Nephron (organoid): ENCODE measurements around the gene XRCC5.

Source experiments
- H3K27ac Mint-ChIP-seq, 3 experiments: 2 replicates each; pipeline ENCODE4 v1.8.0; 2020; ENCODE audit warnings: mixed read lengths in 3 of 3, mild to moderate bottlenecking in 2 of 3, moderate library complexity in 1 of 3
- H3K27me3 Mint-ChIP-seq: 2 replicates; pipeline ENCODE4 v1.8.0; 2021; ENCODE audit warnings: low read depth, mild to moderate bottlenecking, moderate library complexity, mixed read lengths
- H3K36me3 Mint-ChIP-seq: 2 replicates; pipeline ENCODE4 v1.8.0; 2020; ENCODE audit warnings: low read depth, mixed read lengths
- H3K4me1 Mint-ChIP-seq: 2 replicates; pipeline ENCODE4 v1.8.0; 2020; ENCODE audit warnings: mixed read lengths
- H3K4me3 Mint-ChIP-seq, 3 experiments: 2 replicates each; pipeline ENCODE4 v1.8.0; 2020; ENCODE audit warnings: mild to moderate bottlenecking in 3 of 3, mixed read lengths in 3 of 3, moderate library complexity in 2 of 3
- H3K9me3 Mint-ChIP-seq: 2 replicates; pipeline ENCODE4 v1.8.0; 2020; ENCODE audit warnings: mixed read lengths
- TF ChIP-seq, protein P1 (sequence below), 3 experiments: fragments of 200-600 bp; sonication (generic); IDR thresholded peaks; one replicate each; pipeline ENCODE4 v1.5.0; 2021; ENCODE audit warnings: antibody characterized with exemption in 3 of 3; ENCODE audit not compliant: unreplicated experiment in 3 of 3

The XRCC5 gene

DNA sequence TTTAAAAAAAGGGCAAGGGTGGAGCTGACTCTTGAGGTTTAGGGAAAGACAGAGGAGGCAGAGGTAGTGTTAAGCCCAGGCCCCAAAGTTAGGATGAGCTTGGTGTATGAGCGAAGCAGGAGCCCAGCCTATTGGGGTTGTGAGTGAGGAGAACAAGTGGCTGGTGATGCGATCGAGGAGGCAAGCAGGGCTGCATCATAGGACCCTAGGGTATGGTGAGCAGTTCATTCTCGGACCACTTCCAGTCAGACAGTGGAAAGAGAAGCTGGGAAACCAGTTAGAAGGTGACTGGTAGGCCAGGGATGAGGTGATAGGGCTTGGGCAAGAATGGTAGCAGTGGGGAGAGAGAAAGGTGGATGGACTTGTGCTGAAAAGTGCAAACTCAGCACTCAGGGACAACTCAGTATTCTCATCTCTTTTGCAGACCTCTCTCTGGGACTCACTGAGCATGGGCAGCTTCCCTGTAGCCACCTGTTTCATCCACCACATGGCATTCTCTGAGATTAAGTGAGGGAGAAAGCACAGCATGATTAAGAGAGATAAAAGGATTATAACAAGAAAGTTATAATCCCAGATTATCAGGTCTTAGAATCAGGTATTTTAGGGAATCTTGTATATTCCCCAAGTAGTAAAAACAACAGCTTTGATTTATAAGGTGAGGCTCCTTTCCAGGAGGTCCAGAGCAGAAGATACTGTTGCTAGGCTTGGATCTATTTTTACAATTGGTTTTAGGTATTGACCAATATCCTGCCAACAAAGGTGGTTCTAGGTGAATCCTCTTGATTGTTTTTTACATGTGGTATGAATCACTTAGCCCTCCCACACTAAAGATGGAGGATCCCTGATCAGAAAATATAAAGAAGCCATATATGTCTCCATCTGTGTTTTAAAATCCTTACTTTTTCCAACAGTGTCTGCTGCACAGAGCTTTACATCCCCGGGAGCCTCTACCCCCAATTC, 38.3 kb downstream of the XRCC5 start:
- Mint-ChIP-seq H3K4me3 (no peak overlapping the region), H3K36me3 (peaks cover 49% of the 10 kb centered on the region), H3K9me3 (no peaks in the 10 kb centered on the region), H3K27me3 (no peaks in the 10 kb centered on the region), H3K27ac (no peak overlapping the region), H3K4me1 (no peaks in the 10 kb centered on the region)
- TF ChIP-seq, protein P1, sequence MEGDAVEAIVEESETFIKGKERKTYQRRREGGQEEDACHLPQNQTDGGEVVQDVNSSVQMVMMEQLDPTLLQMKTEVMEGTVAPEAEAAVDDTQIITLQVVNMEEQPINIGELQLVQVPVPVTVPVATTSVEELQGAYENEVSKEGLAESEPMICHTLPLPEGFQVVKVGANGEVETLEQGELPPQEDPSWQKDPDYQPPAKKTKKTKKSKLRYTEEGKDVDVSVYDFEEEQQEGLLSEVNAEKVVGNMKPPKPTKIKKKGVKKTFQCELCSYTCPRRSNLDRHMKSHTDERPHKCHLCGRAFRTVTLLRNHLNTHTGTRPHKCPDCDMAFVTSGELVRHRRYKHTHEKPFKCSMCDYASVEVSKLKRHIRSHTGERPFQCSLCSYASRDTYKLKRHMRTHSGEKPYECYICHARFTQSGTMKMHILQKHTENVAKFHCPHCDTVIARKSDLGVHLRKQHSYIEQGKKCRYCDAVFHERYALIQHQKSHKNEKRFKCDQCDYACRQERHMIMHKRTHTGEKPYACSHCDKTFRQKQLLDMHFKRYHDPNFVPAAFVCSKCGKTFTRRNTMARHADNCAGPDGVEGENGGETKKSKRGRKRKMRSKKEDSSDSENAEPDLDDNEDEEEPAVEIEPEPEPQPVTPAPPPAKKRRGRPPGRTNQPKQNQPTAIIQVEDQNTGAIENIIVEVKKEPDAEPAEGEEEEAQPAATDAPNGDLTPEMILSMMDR (IDR thresholded peaks at IDR 0.05; ENCODE audit: unreplicated experiment in 3 of 3) = no peak

DNA sequence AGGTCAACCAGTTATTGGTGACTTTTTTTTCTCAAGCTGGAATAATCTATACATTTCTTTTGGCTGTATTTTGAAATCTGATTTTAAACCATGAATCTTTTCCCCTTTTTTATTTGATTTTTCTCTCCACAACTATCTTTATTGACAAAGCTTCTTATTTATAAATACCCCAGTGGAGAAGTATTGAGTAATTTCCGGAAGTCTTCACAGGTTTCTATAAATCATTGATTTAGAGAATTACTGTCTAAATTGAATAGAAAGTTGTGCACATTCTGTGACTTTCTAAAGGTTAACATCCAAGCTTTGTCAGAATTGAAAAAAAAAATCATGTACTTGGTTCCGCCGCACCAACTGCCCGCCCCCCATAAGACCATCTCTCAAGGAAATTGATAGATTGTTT, 39.8 kb downstream of the XRCC5 start:
- H3K9me3 Mint-ChIP-seq = no peaks in the 10 kb centered on the region
- no peak overlapping the region for H3K4me3 Mint-ChIP-seq
- TF ChIP-seq, protein P1 (IDR thresholded peaks at IDR 0.05; ENCODE audit: unreplicated experiment in 3 of 3) = no peak
- H3K36me3 Mint-ChIP-seq = peaks cover 54% of the 10 kb centered on the region
- H3K27me3 Mint-ChIP-seq = no peaks in the 10 kb centered on the region
- no peaks in the 10 kb centered on the region for H3K4me1 Mint-ChIP-seq
- no peak overlapping the region for H3K27ac Mint-ChIP-seq

DNA sequence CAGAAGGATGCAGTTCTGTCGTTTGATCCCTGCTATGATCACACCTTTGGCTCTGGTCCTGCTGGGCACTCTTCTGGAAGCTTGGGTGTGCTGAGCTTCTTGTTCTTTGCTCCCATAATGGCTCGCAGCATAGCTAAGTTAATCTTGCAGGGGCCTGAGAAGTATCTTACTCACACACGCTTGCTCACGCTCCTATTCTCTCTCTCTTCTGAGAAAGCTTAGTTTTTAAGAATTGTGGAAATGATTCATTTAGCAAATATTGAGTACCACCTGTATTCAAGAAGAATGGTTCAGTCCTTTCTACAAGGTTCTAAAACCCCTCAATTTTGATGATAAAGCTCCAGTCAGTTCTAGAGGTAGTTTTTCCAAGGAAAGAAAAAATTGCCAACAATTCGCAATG, 40.6 kb downstream of the XRCC5 start:
- no peak overlapping the region for H3K27ac Mint-ChIP-seq
- TF ChIP-seq, protein P1 (IDR thresholded peaks at IDR 0.05; ENCODE audit: unreplicated experiment in 3 of 3) = no peak
- H3K4me3 Mint-ChIP-seq = no peak overlapping the region
- H3K36me3 Mint-ChIP-seq = peaks cover 60% of the 10 kb centered on the region
- H3K27me3 Mint-ChIP-seq = no peaks in the 10 kb centered on the region
- no peaks in the 10 kb centered on the region for H3K9me3 Mint-ChIP-seq
- H3K4me1 Mint-ChIP-seq = no peaks in the 10 kb centered on the region

DNA sequence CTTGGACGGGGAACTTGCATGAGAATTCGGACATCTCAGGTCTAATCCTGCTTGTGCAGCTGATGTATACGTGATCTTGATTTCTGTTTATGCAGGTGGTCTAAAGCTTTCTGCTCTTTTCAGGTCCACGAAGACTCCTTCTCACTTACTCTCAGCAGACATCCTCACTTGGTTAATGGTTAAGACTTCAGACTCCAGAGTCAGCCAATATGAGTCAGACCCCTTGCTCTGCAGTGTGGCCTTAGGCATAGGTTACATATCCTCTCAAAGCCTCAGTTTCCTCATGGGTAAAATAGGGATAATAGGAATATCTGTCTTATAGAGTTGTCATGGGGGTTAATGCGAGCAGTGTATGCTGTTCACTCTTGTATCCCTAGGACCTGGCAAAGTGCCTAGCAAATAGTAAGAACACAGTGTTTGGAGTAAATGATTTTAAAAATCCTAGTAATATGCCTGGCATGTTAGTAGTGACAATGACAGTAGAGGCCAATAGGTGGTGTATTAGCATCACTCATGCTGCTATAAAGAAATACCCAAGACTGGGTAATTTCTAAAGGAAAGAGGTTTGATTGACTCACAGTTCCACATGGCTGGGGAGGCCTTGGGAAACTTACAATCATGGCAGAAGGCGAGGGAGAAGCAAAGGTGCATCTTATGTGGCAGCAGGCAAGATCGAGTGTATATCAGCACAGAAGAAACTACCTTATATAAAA, 42.3 kb downstream of the XRCC5 start:
- TF ChIP-seq, protein P1 (IDR thresholded peaks at IDR 0.05; ENCODE audit: unreplicated experiment in 3 of 3) = no peak
- Mint-ChIP-seq H3K27me3 (no peaks in the 10 kb centered on the region), H3K4me3 (no peak overlapping the region), H3K4me1 (no peaks in the 10 kb centered on the region), H3K9me3 (no peaks in the 10 kb centered on the region), H3K36me3 (peaks cover 75% of the 10 kb centered on the region), H3K27ac (no peak overlapping the region)

DNA sequence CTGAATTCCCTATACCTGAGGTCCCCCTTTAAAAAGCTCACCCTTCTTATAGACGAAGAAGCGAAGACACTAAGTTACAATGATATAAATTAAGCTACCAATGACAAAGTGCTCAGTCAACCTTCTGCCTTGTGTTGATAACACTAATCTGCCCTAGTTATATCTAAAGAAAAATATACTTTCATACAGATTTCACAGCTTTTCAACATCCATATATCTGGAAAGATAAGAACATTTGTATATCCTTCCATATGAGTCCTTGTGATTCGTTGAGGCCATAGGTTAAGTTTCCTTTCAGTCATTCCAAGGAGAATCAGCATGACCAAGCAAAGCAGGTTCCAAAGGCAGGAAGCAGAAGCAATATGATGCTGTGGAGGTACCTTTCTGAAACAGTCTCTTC, 46.8 kb downstream of the XRCC5 start:
- Mint-ChIP-seq H3K9me3 (no peaks in the 10 kb centered on the region), H3K27me3 (no peaks in the 10 kb centered on the region), H3K36me3 (peaks cover 84% of the 10 kb centered on the region), H3K4me3 (no peak overlapping the region), H3K27ac (no peak overlapping the region), H3K4me1 (no peaks in the 10 kb centered on the region)
- TF ChIP-seq, protein P1 (IDR thresholded peaks at IDR 0.05; ENCODE audit: unreplicated experiment in 3 of 3) = no peak
